ENCODE data around the gene CLASRP. TPM values are rescaled to one million over a fixed set of nuclear protein-coding genes. Genes with fewer than 3 reads are reported as not detected.
A peak's percentile ranks its signal among the peaks of the same experiment; 100 is the strongest.

Gene CLASRP
- total and polyA plus RNA-seq, 11 donors = 25.8 to 68.2 (median 32.4) TPM

DNA sequence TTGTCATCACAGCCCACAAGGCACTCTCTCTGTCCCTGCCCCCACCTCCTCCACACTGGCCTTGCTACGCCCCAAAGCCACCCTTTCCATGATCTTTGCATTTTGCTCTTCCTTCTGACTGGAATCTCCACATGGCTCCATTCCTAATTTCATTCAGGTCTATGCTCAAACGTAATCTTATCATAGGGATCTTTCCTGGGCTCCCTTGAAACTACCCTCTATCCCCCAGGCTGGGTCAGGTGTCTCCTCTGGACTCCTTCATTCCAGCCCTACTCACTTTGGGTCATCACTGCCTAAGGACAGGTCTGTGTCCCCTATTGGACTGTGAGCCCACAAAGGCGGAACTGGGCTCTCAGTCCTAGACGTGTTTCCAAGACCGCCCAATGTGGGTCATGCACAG lies 43.3 kb downstream of the CLASRP start:
- WGBS, 4 donors = 89 to 91% (median 89%) methylated on average over 5 of the region's 5 CpGs
- Histone ChIP-seq H3K4me3 (no peak overlapping the region), H3K9me3 (no peaks in the 10 kb centered on the region), H3K27ac (no peak overlapping the region), H3K36me3 (peaks cover 0 to 21% (median 18%) of the 10 kb centered on the region in 9 donors), H3K4me1 (peaks cover 6 to 25% (median 17%) of the 10 kb centered on the region in 12 donors), H3K27me3 (no peaks in the 10 kb centered on the region)
- intact Hi-C loops (cut with DNase I) = no loop called here
- no peak for TF ChIP-seq POLR2A (IDR thresholded peaks at IDR 0.05)
- TF ChIP-seq, protein P1, sequence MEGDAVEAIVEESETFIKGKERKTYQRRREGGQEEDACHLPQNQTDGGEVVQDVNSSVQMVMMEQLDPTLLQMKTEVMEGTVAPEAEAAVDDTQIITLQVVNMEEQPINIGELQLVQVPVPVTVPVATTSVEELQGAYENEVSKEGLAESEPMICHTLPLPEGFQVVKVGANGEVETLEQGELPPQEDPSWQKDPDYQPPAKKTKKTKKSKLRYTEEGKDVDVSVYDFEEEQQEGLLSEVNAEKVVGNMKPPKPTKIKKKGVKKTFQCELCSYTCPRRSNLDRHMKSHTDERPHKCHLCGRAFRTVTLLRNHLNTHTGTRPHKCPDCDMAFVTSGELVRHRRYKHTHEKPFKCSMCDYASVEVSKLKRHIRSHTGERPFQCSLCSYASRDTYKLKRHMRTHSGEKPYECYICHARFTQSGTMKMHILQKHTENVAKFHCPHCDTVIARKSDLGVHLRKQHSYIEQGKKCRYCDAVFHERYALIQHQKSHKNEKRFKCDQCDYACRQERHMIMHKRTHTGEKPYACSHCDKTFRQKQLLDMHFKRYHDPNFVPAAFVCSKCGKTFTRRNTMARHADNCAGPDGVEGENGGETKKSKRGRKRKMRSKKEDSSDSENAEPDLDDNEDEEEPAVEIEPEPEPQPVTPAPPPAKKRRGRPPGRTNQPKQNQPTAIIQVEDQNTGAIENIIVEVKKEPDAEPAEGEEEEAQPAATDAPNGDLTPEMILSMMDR (IDR thresholded peaks at IDR 0.05) = no peak
- ATAC-seq = no peak
- DNase-seq = no peak

GRCh38 chr19:45086480-45086879 lies 47.6 kb downstream of the CLASRP start:
- H3K36me3 ChIP-seq = peaks cover 0 to 35% (median 33%) of the 10 kb centered on the region in 9 donors
- no peak overlapping the region for H3K27ac ChIP-seq
- intact Hi-C loops (cut with DNase I) = no loop called here
- no peaks in the 10 kb centered on the region for H3K9me3 ChIP-seq
- no peak for ATAC-seq
- H3K4me1 ChIP-seq = peaks cover 0 to 16% (median 9%) of the 10 kb centered on the region in 12 donors
- no peaks in the 10 kb centered on the region for H3K27me3 ChIP-seq
- H3K4me3 ChIP-seq = no peak overlapping the region
- DNase-seq = no peak
- WGBS, 4 donors = 89 to 96% (median 93%) methylated on average over 4 of the region's 4 CpGs
- TF ChIP-seq, protein P1 (IDR thresholded peaks at IDR 0.05) = no peak
- no peak for TF ChIP-seq POLR2A (IDR thresholded peaks at IDR 0.05)

- intact Hi-C loops (cut with DNase I) = no loop called here
- 73 to 85% (median 82%) methylated on average over 11 of the region's 11 CpGs for WGBS, 4 donors
- H3K4me1 ChIP-seq = peaks cover 0 to 20% (median 9%) of the 10 kb centered on the region in 12 donors
- no peaks in the 10 kb centered on the region for H3K27me3 ChIP-seq
- DNase-seq (no peak), ATAC-seq (no peak)
- H3K4me3 ChIP-seq = no peak overlapping the region
- no peaks in the 10 kb centered on the region for H3K9me3 ChIP-seq
- TF ChIP-seq, protein P1 (IDR thresholded peaks at IDR 0.05) = no peak
- TF ChIP-seq POLR2A (IDR thresholded peaks at IDR 0.05) = no peak
- H3K36me3 ChIP-seq = peaks cover 0 to 29% (median 23%) of the 10 kb centered on the region in 9 donors
- peak overlapping the region in 1 of 12 donors; percentile 32 for H3K27ac ChIP-seq
Measured at GRCh38 chr19:45087531-45087930, 48.7 kb downstream of the CLASRP start.

GRCh38 chr19:45090034-45090433 lies 51.2 kb downstream of the CLASRP start:
- Histone ChIP-seq H3K27me3 (no peaks in the 10 kb centered on the region), H3K36me3 (peaks cover 0 to 24% (median 18%) of the 10 kb centered on the region in 9 donors), H3K4me3 (no peak overlapping the region), H3K27ac (no peak overlapping the region), H3K4me1 (peaks cover 10 to 37% (median 24%) of the 10 kb centered on the region in 12 donors), H3K9me3 (no peaks in the 10 kb centered on the region)
- WGBS, 4 donors = 90 to 96% (median 90%) methylated on average over 17 of the region's 17 CpGs
- no peak for ATAC-seq
- DNase-seq = no peak
- TF ChIP-seq POLR2A (IDR thresholded peaks at IDR 0.05) = no peak
- TF ChIP-seq, protein P1 (IDR thresholded peaks at IDR 0.05) = no peak
- intact Hi-C loops (cut with DNase I) = loop anchor here in 5 of 10 donors (5.0 to 10.0 kb wide), 5 partner anchors 85 to 162 kb away; partner anchors contain the start of genes BLOC1S3 (in 3 of the 5), TRAPPC6A (in 3 of the 5), EXOC3L2 (in 1 of the 5) and MARK4 (in 1 of the 5)

Data from heart left ventricle (tissue), 16 donors.